Thymus (tissue), 11 donors: ENCODE results near the gene OR4D2. TPM values are rescaled to one million over a fixed set of nuclear protein-coding genes. Genes with fewer than 3 reads are reported as not detected.

Experiments
- DNase-seq, 9 donors: peaks; one replicate each; pipeline ENCODE4 v3.0.0-alpha.2; 2013; ENCODE audit warnings: low spot score in 9 of 9, low read depth in 6 of 9, missing footprints in 1 of 9
- H3K27ac ChIP-seq, 2 donors: one replicate each; pipeline ENCODE4 v1.5.1; 2013; ENCODE audit warnings: control low read depth in 1 of 2, low read depth in 1 of 2, low read length in 1 of 2, mild to moderate bottlenecking in 1 of 2, moderate library complexity in 1 of 2
- H3K27me3 ChIP-seq, 2 donors: one replicate each; pipeline ENCODE4 v1.5.1; 2013; ENCODE audit warnings: low read length in 1 of 2; ENCODE audit not compliant: control insufficient read depth in 2 of 2, insufficient read depth in 1 of 2
- H3K36me3 ChIP-seq, 2 donors: one replicate each; pipeline ENCODE4 v1.5.1; 2013; ENCODE audit warnings: low read length in 1 of 2, mild to moderate bottlenecking in 1 of 2, moderate library complexity in 1 of 2; ENCODE audit not compliant: control insufficient read depth in 2 of 2, insufficient read depth in 2 of 2
- H3K4me1 ChIP-seq, 2 donors: one replicate each; pipeline ENCODE4 v1.5.1; 2013; ENCODE audit warnings: low read length in 2 of 2; ENCODE audit not compliant: control insufficient read depth in 2 of 2, insufficient read depth in 2 of 2
- H3K4me3 ChIP-seq, 2 donors: one replicate each; pipeline ENCODE4 v1.5.1; 2013; ENCODE audit warnings: low read length in 2 of 2, control low read depth in 1 of 2, mild to moderate bottlenecking in 1 of 2
- H3K9me3 ChIP-seq, 2 donors: one replicate each; pipeline ENCODE4 v1.5.1; 2013; ENCODE audit warnings: low read length in 1 of 2, mild to moderate bottlenecking in 1 of 2; ENCODE audit not compliant: control insufficient read depth in 2 of 2, insufficient read depth in 1 of 2
- WGBS: extraction: QIAGEN DNeasy Blood & Tissue Kit; methylation state at CpG from one replicate; pipeline ENCODE4 v1.1.7; 2013; 5-methylcytosine and 5-hydroxymethylcytosine counted together
- polyA plus RNA-seq: library from polyadenylated mRNA; stranded (reverse); fragments of 200-250 nt; gene quantifications from one replicate; pipeline ENCODE4 v1.2.3, GENCODE V29; 2013
- total RNA-seq: library from RNA; stranded (reverse); fragments of 120-200 nt; gene quantifications from one replicate; pipeline ENCODE4 v1.2.4, GENCODE V29; 2013
- donor health status: healthy.

The OR4D2 gene
- total and polyA plus RNA-seq, 2 donors, result 0.02 TPM; not detected in 1

DNA sequence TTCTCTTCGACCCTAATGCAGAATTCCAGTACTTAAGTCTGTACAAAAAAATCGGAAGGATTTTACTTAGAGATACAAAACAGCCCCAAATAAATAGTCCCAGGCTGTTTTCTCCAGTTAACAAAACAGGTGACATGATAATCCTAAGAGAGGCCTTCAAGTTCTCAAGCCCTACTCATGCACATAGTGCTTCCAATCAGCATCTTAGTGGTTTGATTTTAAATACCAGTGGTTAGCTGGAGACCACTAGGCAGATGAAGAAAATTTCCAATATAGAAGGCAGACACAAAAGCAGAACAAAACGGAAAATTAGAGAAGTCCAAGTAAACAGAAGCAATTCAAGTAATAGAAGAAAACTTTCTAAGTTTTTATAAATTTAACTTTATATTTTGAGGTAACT is 5.2 kb upstream of the OR4D2 start:
- 93% methylated on average over 3 of the region's 3 CpGs for WGBS
- Histone ChIP-seq H3K36me3 (no peaks in the 10 kb centered on the region), H3K27me3 (peaks cover 15 to 43% of the 10 kb centered on the region in 2 donors), H3K4me3 (no peak overlapping the region), H3K9me3 (no peaks in the 10 kb centered on the region), H3K27ac (no peak overlapping the region), H3K4me1 (peaks cover 0 to 6% of the 10 kb centered on the region in 2 donors)
- DNase-seq, result no peak

DNA sequence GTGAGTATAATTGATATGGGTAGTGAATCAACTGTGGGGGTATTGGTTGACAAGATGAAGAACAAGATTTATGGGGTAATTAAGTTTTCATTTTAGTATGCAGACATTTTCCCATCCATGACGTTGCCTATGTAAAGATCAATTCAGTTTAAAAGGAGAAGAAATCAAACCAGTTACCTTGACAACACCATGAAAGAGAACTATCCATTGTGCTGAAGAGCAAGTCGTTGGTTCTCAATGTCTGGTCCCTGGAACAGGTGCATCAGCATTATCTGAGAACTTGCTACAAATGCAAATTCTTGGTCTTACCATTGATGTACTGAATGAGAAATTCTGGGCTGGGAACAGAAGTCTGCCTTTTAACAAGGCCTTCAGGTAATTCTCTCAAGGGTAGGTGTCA is 801 bp upstream of the OR4D2 start:
- Histone ChIP-seq H3K4me3 (no peak overlapping the region), H3K27ac (no peak overlapping the region), H3K4me1 (no peaks in the 10 kb centered on the region), H3K9me3 (no peaks in the 10 kb centered on the region), H3K36me3 (no peaks in the 10 kb centered on the region), H3K27me3 (peaks cover 0 to 22% of the 10 kb centered on the region in 2 donors)
- DNase-seq, result peak in 1 of 9 donors; percentile 15
- 16% methylated on average over 2 of the region's 2 CpGs for WGBS

DNA sequence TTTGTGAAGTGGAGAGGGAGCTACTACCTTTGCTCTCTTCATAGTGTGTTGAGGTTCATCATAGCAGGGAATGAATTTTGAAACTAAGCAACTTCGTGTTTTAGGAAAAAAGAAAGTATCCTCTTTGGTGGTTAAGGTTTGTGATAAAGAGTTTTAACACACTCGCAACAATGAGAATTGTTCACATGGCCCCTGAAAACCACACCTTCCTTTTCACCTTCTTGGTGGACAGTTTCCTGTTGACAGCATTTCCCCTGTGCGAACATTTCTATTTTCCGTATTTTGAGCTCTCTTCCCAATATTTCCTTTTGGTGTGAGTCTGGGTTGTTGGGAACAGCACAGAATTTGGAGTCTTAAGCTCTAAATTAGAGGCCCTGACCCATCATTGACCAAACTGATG is 3.8 kb downstream of the OR4D2 start:
- Histone ChIP-seq H3K36me3 (no peaks in the 10 kb centered on the region), H3K27ac (no peak overlapping the region), H3K4me1 (no peaks in the 10 kb centered on the region), H3K27me3 (peaks cover 0 to 15% of the 10 kb centered on the region in 2 donors), H3K9me3 (no peaks in the 10 kb centered on the region), H3K4me3 (no peak overlapping the region)
- no peak for DNase-seq
- 7% methylated on average over 4 of the region's 4 CpGs for WGBS

DNA sequence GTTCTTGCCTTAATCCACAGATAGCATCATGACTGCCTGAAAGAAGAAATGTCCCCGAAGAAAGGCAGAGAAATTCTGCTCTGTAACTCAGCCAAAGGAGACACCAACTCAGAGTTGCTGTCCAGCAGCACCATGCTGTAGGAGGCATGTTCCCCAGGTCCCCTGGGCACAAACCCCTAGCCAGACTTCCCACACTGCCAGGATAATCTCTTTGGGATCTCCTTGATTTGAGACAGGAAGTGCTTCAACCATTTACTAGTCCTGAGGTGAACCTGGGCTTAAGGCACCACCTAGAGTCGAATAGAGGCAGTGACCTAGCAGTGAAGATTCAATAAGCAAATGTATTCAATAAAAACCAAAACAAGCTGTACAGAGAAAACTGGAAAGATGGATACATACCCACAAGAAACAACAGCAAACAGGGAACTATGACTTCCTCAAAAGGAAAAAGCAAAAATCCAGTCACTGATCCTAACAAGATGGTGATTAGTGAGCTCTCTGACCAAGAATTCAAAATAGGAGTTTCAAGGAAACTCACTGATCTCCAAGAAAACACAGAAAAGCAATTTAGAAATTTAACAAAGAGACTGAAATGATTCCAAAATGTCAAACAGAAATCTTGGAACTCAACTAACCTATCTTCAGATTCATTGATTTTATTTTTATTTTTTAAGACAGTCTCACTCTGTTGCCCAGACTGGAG is 5.7 kb downstream of the OR4D2 start:
- Histone ChIP-seq H3K27ac (no peak overlapping the region), H3K4me1 (no peaks in the 10 kb centered on the region), H3K36me3 (no peaks in the 10 kb centered on the region), H3K9me3 (no peaks in the 10 kb centered on the region), H3K4me3 (no peak overlapping the region), H3K27me3 (peaks cover 0 to 15% of the 10 kb centered on the region in 2 donors)
- WGBS, result 40% methylated on average over 2 of the region's 2 CpGs
- DNase-seq, result peak in 3 of 9 donors; percentile 7 to 31 (median 23)

DNA sequence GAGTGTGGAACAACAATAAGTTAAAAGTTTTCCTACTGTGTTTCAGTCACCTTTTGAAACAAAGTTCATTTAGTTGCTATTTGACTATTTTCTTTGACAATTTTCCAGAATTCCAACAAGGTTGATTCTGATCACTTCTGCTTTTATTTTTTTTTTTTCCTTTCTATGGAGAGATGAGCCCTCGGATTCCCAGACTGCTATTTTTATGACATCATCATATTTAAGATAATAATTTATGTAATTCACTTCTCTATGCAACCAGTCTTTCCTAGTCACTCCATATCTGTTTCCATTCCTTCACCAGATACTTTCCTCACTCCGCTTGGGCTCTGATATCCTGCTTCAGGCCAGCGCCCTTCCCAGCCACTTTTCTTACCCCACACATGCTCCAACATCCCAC is 8.1 kb downstream of the OR4D2 start:
- H3K27ac ChIP-seq, result no peak overlapping the region
- peaks cover 0 to 8% of the 10 kb centered on the region in 2 donors for H3K27me3 ChIP-seq
- DNase-seq, result no peak
- H3K36me3 ChIP-seq, result no peaks in the 10 kb centered on the region
- H3K9me3 ChIP-seq, result no peaks in the 10 kb centered on the region
- no peaks in the 10 kb centered on the region for H3K4me1 ChIP-seq
- 79% methylated on average over 3 of the region's 3 CpGs for WGBS
- H3K4me3 ChIP-seq, result no peak overlapping the region

DNA sequence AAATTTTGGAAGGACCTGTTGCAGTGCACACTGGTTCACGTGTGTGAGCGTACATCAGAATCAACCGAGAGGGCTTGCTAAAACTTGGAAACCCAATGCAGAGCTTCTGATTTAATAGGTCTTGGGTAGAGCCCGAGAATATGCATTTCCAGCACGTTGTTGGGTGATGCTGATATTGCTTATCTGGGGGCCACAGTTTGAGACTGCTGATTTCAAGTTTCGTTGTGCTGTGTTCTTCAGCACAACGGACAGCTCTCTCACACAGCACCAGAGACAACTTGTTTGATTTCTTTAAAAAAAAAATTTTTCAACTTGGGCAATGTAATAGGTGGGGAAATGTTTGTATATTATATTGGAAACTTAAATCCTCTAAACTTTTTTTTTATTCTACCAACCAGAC is 9.4 kb downstream of the OR4D2 start:
- DNase-seq, result peak in 2 of 9 donors; percentile 18 to 27
- H3K27me3 ChIP-seq, result peaks cover 0 to 3% of the 10 kb centered on the region in 2 donors
- WGBS, result 49% methylated on average over 7 of the region's 7 CpGs

DNA sequence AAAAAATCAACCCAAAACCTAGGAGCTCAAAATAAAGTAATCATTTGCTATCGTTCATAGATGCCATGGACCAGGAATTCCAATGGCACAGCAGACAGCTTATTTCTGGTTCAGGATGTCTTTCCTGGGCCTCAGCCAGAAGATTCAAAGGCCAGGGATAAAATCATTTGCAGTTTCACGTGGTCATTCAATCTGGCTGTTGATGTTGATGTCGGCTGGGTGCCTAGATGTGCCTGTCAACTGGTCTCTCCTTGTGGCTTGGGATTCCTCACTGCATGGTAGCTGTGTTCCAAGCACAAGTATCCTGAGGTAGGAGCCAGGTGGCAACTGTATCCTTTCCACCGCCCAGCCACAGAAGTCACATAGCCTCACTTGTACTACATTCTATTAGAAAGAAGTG is 15.0 kb downstream of the OR4D2 start:
- 93% methylated on average over 4 of the region's 4 CpGs for WGBS
- Histone ChIP-seq H3K36me3 (no peaks in the 10 kb centered on the region), H3K27me3 (no peaks in the 10 kb centered on the region), H3K9me3 (no peaks in the 10 kb centered on the region), H3K27ac (no peak overlapping the region), H3K4me1 (no peaks in the 10 kb centered on the region), H3K4me3 (no peak overlapping the region)
- DNase-seq, result no peak

More for the DNA sequence above, 9.4 kb downstream of the OR4D2 start:
- Histone ChIP-seq H3K27ac (no peak overlapping the region), H3K4me3 (no peak overlapping the region), H3K4me1 (no peaks in the 10 kb centered on the region), H3K9me3 (no peaks in the 10 kb centered on the region), H3K36me3 (no peaks in the 10 kb centered on the region)

DNA sequence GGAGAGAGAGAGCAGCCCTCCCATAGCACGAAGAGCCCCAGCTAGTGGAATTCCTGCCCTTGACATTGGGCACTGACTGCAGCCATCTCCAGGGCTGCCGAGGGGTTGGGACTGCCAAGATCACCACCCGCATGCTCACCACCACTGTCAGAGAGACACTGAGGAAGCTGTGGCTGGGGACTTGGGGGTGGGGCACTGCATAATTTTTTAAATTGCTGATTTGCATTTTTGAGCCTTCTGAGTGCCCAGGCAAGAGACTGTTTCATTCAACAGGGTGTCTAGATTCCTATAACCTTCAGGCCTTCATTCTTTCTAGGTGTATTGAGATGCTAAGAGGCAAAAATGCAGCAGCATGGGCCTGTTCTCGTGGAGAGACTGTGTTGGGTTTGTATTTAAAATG is 16.7 kb downstream of the OR4D2 start:
- no peaks in the 10 kb centered on the region for H3K9me3 ChIP-seq
- WGBS, result 96% methylated on average over 4 of the region's 4 CpGs
- H3K27me3 ChIP-seq, result no peaks in the 10 kb centered on the region
- no peak overlapping the region for H3K27ac ChIP-seq
- H3K36me3 ChIP-seq, result no peaks in the 10 kb centered on the region
- DNase-seq, result no peak
- no peaks in the 10 kb centered on the region for H3K4me1 ChIP-seq
- H3K4me3 ChIP-seq, result no peak overlapping the region

DNA sequence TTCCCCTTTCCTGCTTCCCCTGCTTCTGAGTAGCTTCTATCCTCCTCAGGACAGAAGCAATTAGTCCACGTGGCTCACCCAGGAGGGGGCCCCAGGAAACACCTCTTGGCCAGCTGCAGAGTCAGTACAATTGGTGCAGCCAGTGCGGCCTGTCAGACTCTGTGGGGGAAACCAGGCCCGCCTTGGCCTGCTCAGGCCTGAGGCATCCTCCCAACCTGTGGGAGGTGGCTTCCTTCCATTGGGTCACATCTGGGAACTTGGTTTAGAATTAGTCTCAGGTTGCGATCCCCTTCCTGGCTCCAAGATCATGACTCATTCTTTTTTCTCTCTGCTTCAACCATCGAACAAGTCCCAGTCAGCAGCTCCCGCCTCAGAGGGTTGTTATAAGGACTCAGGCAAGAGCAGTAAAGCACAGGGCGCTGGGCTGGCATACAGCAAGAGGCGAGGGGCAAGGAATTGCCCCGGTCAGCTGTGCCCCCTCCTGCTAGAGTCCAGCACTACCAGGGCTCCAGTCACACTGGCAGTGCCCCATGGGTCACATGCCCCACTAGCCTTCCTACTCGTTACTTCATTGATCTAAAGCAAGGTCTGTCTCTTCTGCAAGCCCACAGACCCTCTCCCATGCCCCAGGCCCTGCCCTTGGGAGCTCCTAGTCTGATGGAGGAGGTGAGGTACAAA is 17.7 kb downstream of the OR4D2 start:
- no peak for DNase-seq
- Histone ChIP-seq H3K9me3 (no peaks in the 10 kb centered on the region), H3K36me3 (no peaks in the 10 kb centered on the region), H3K27ac (no peak overlapping the region), H3K27me3 (no peaks in the 10 kb centered on the region), H3K4me1 (no peaks in the 10 kb centered on the region), H3K4me3 (no peak overlapping the region)
- 64% methylated on average over 10 of the region's 10 CpGs for WGBS
